Breast epithelium (tissue), 4 donors: ENCODE measurements around the gene MFSD6L. TPM values are rescaled to one million over a fixed set of nuclear protein-coding genes. Genes with fewer than 3 reads are reported as not detected.

Experiments
- DNase-seq, 2 donors: peaks; one replicate each; pipeline ENCODE4 v3.0.0-alpha.2; 2019; ENCODE audit warnings: low spot score in 2 of 2
- H3K27ac ChIP-seq, 2 donors: fragments of 200-600 bp; sonication (generic) in 1 of 2; one replicate each; pipeline ENCODE4 v1.5.1; 2016 to 2019; ENCODE audit warnings: mild to moderate bottlenecking in 1 of 2
- H3K27me3 ChIP-seq, 2 donors: fragments of 200-600 bp; sonication (generic) in 1 of 2; one replicate each; pipeline versions ENCODE4 v1.5.1 to v1.6.0; 2017 to 2019; ENCODE audit warnings: control low read depth in 1 of 2, mild to moderate bottlenecking in 1 of 2
- H3K36me3 ChIP-seq: fragments of 200-600 bp; one replicate; pipeline ENCODE4 v1.5.1; 2019
- H3K4me1 ChIP-seq, 2 donors: fragments of 200-600 bp; sonication (generic); one replicate each; pipeline ENCODE4 v1.5.1; 2016 to 2019; ENCODE audit warnings: control low read depth in 1 of 2
- H3K4me3 ChIP-seq, 3 donors: fragments of 200-600 bp; sonication (generic); 1 replicate in 2 of 3; 2 replicates in 1 of 3; pipeline ENCODE4 v1.5.1; 2016 to 2019; ENCODE audit warnings: mild to moderate bottlenecking in 3 of 3, moderate library complexity in 2 of 3
- H3K9me3 ChIP-seq, 2 donors: fragments of 200-600 bp; sonication (generic) in 1 of 2; one replicate each; pipeline ENCODE4 v1.5.1; 2016 to 2019; ENCODE audit warnings: control low read depth in 1 of 2
- CTCF ChIP-seq, 3 donors: fragments of 450-650 bp; IDR thresholded peaks; one replicate each; pipeline ENCODE4 v1.5.1; 2016 to 2017; ENCODE audit warnings: antibody characterized with exemption in 3 of 3, mild to moderate bottlenecking in 3 of 3, moderate library complexity in 3 of 3
- POLR2A ChIP-seq: fragments of 450-650 bp; IDR thresholded peaks from one replicate; pipeline ENCODE4 v1.6.1; 2016; ENCODE audit warnings: antibody characterized with exemption, mild to moderate bottlenecking, moderate library complexity
- POLR2AphosphoS5 ChIP-seq, 3 donors: sonication (generic); formaldehyde crosslinking; IDR thresholded peaks; one replicate each; pipeline ENCODE4 v1.6.1; 2017; ENCODE audit warnings: antibody characterized with exemption in 3 of 3
- intact Hi-C: fragments of 100-400 bp; cut with DNase I; formaldehyde crosslinking; loops from one replicate; pipeline ENCODE4 v1.15.1; 2023; ENCODE audit warnings: low total_unique reads
- total RNA-seq, 3 donors: library from RNA; depleted of rRNA; stranded (reverse); fragments of >200 nt; gene quantifications; one replicate each; pipeline ENCODE4 v1.1.0, GENCODE V29; 2016

Gene MFSD6L
- total RNA-seq, 3 donors from 2014 or later, result 0.48 to 0.98 (median 0.59) TPM

GRCh38 chr17:8829036-8829941 is 30.1 kb upstream of the MFSD6L start:
- no peak for DNase-seq
- Histone ChIP-seq H3K27ac (no peak overlapping the region), H3K9me3 (peaks cover 0 to 2% of the 10 kb centered on the region in 2 donors), H3K36me3 (no peaks in the 10 kb centered on the region), H3K4me1 (no peaks in the 10 kb centered on the region), H3K27me3 (peaks cover 0 to 3% of the 10 kb centered on the region in 2 donors), H3K4me3 (no peak overlapping the region)
- intact Hi-C loops, result no loop called here
- TF ChIP-seq CTCF (IDR thresholded peaks at IDR 0.05), result no peak
- no peak for TF ChIP-seq POLR2AphosphoS5 (IDR thresholded peaks at IDR 0.05)
- no peak for TF ChIP-seq POLR2A

- no peaks in the 10 kb centered on the region for H3K4me1 ChIP-seq
- no peak overlapping the region for H3K4me3 ChIP-seq
- no peak overlapping the region for H3K27ac ChIP-seq
- H3K27me3 ChIP-seq, result peaks cover 0 to 3% of the 10 kb centered on the region in 2 donors
- no peak for DNase-seq
- intact Hi-C loops, result no loop called here
- H3K36me3 ChIP-seq, result no peaks in the 10 kb centered on the region
- TF ChIP-seq POLR2A, result no peak
- no peak for TF ChIP-seq CTCF (IDR thresholded peaks at IDR 0.05)
- no peak for TF ChIP-seq POLR2AphosphoS5 (IDR thresholded peaks at IDR 0.05)
- H3K9me3 ChIP-seq, result peaks cover 0 to 2% of the 10 kb centered on the region in 2 donors
Measured at GRCh38 chr17:8828517-8828875, 29.3 kb upstream of the MFSD6L start.

- no peak for DNase-seq
Measured at GRCh38 chr17:8826808-8827435, 27.8 kb upstream of the MFSD6L start.

GRCh38 chr17:8825802-8826201 is 26.6 kb upstream of the MFSD6L start:
- intact Hi-C loops, result no loop called here
- no peaks in the 10 kb centered on the region for H3K36me3 ChIP-seq
- H3K27ac ChIP-seq, result no peak overlapping the region
- TF ChIP-seq CTCF (IDR thresholded peaks at IDR 0.05) (no peak), POLR2AphosphoS5 (IDR thresholded peaks at IDR 0.05) (no peak), POLR2A (no peak)
- H3K4me1 ChIP-seq, result no peaks in the 10 kb centered on the region
- H3K9me3 ChIP-seq, result peaks cover 0 to 2% of the 10 kb centered on the region in 2 donors
- H3K4me3 ChIP-seq, result no peak overlapping the region
- no peak for DNase-seq
- H3K27me3 ChIP-seq, result no peaks in the 10 kb centered on the region

More at GRCh38 chr17:8826808-8827435, 27.8 kb upstream of the MFSD6L start:
- intact Hi-C loops, result no loop called here
- H3K4me3 ChIP-seq, result no peak overlapping the region
- H3K9me3 ChIP-seq, result peaks cover 0 to 2% of the 10 kb centered on the region in 2 donors
- H3K4me1 ChIP-seq, result no peaks in the 10 kb centered on the region
- H3K27ac ChIP-seq, result no peak overlapping the region
- TF ChIP-seq POLR2AphosphoS5 (IDR thresholded peaks at IDR 0.05), result no peak
- no peak for TF ChIP-seq POLR2A
- no peak for TF ChIP-seq CTCF (IDR thresholded peaks at IDR 0.05)
- no peaks in the 10 kb centered on the region for H3K27me3 ChIP-seq
- no peaks in the 10 kb centered on the region for H3K36me3 ChIP-seq

- intact Hi-C loops, result no loop called here
- Histone ChIP-seq H3K36me3 (no peaks in the 10 kb centered on the region), H3K27me3 (no peaks in the 10 kb centered on the region), H3K4me3 (no peak overlapping the region), H3K4me1 (no peaks in the 10 kb centered on the region), H3K9me3 (no peaks in the 10 kb centered on the region), H3K27ac (no peak overlapping the region)
- DNase-seq, result no peak
- TF ChIP-seq POLR2A (no peak), POLR2AphosphoS5 (IDR thresholded peaks at IDR 0.05) (no peak), CTCF (IDR thresholded peaks at IDR 0.05) (no peak)
Measured at GRCh38 chr17:8823279-8823678, 24.1 kb upstream of the MFSD6L start.
